ENCODE measurements around the gene DOK5.
"Not testable (repeated sequence)": the region's sequence is repeated elsewhere in the genome, so short reads cannot be mapped to it uniquely, and the experiment has no call there.

DOK5 gene

GRCh38 chr20:54477191-54477955, 2.0 kb downstream of the DOK5 start:
- Histone ChIP-seq H3K36me3 (replicated peaks) (no peaks in the 10 kb centered on the region), H3K27me3 (replicated peaks) (peaks cover 5% of the 10 kb centered on the region), H3K27ac (no peak overlapping the region), H3K4me3 (ENCODE audit: low read depth, low read length) (no peak overlapping the region)
- TF ChIP-seq CTCF (IDR thresholded peaks at IDR 0.05; ENCODE audit: low read depth, low read length, missing control alignments): no peak
- no peak for DNase-seq
- in situ Hi-C loops (cut with HindIII; ENCODE audit: low pct_ligation_motif_present, low sequenced_read_pairs): no loop called here

GRCh38 chr20:54479138-54479906, 3.9 kb downstream of the DOK5 start:
- DNase-seq: no peak
- H3K36me3 ChIP-seq (replicated peaks): no peaks in the 10 kb centered on the region
- in situ Hi-C loops (cut with HindIII; ENCODE audit: low pct_ligation_motif_present, low sequenced_read_pairs): no loop called here
- H3K4me3 ChIP-seq (ENCODE audit: low read depth, low read length): no peak overlapping the region
- peaks cover 5% of the 10 kb centered on the region for H3K27me3 ChIP-seq (replicated peaks)
- H3K27ac ChIP-seq: no peak overlapping the region
- peak; percentile 57 for TF ChIP-seq CTCF (IDR thresholded peaks at IDR 0.05; ENCODE audit: low read depth, low read length, missing control alignments)

GRCh38 chr20:54479937-54480336, 4.5 kb downstream of the DOK5 start:
- DNase-seq; in situ Hi-C loops (cut with HindIII; ENCODE audit: low pct_ligation_motif_present, low sequenced_read_pairs): not testable (repeated sequence)

GRCh38 chr20:54481442-54481841, 6.0 kb downstream of the DOK5 start:
- Histone ChIP-seq H3K27me3 (replicated peaks) (peaks cover 3% of the 10 kb centered on the region), H3K4me3 (ENCODE audit: low read depth, low read length) (no peak overlapping the region), H3K36me3 (replicated peaks) (no peaks in the 10 kb centered on the region), H3K27ac (no peak overlapping the region)
- no peak for DNase-seq
- in situ Hi-C loops (cut with HindIII; ENCODE audit: low pct_ligation_motif_present, low sequenced_read_pairs): no loop called here
- TF ChIP-seq CTCF (IDR thresholded peaks at IDR 0.05; ENCODE audit: low read depth, low read length, missing control alignments): no peak

More at GRCh38 chr20:54479937-54480336, 4.5 kb downstream of the DOK5 start:
- not testable (repeated sequence) for H3K4me3 ChIP-seq (ENCODE audit: low read depth, low read length); H3K27me3 ChIP-seq (replicated peaks); H3K27ac ChIP-seq; H3K36me3 ChIP-seq (replicated peaks)

- Histone ChIP-seq H3K36me3 (replicated peaks) (no peaks in the 10 kb centered on the region), H3K27me3 (replicated peaks) (no peaks in the 10 kb centered on the region), H3K4me3 (ENCODE audit: low read depth, low read length) (no peak overlapping the region), H3K27ac (no peak overlapping the region)
- in situ Hi-C loops (cut with HindIII; ENCODE audit: low pct_ligation_motif_present, low sequenced_read_pairs): no loop called here
- no peak for TF ChIP-seq CTCF (IDR thresholded peaks at IDR 0.05; ENCODE audit: low read depth, low read length, missing control alignments)
- no peak for DNase-seq
Measured at GRCh38 chr20:54485631-54486030, 10.2 kb downstream of the DOK5 start.

GRCh38 chr20:54486585-54486984, 11.2 kb downstream of the DOK5 start:
- Histone ChIP-seq H3K36me3 (replicated peaks) (no peaks in the 10 kb centered on the region), H3K4me3 (ENCODE audit: low read depth, low read length) (no peak overlapping the region), H3K27me3 (replicated peaks) (no peaks in the 10 kb centered on the region), H3K27ac (no peak overlapping the region)
- in situ Hi-C loops (cut with HindIII; ENCODE audit: low pct_ligation_motif_present, low sequenced_read_pairs): no loop called here
- DNase-seq: no peak
- no peak for TF ChIP-seq CTCF (IDR thresholded peaks at IDR 0.05; ENCODE audit: low read depth, low read length, missing control alignments)

All from brain microvascular endothelial cell (primary cell).